Peyer's patch (tissue), 4 donors: Measurements from ENCODE around the gene SHE.

Source experiments
- POLR2A ChIP-seq, 2 donors: fragments of 450-650 bp; IDR thresholded peaks; one replicate each; pipeline ENCODE4 v1.5.1; 2017; ENCODE audit warnings: antibody characterized with exemption in 2 of 2, mild to moderate bottlenecking in 2 of 2, moderate library complexity in 2 of 2
- TF ChIP-seq, protein P1 (sequence below), 6 experiments: fragments of 450-650 bp in 4 of 6; fragments of 200-600 bp in 2 of 6; sonication (generic) in 1 of 6; IDR thresholded peaks; one replicate each; pipeline ENCODE4 v1.5.1; 2017 to 2019; ENCODE audit warnings: antibody characterized with exemption in 6 of 6, mild to moderate bottlenecking in 3 of 6, moderate library complexity in 1 of 6

DNA sequence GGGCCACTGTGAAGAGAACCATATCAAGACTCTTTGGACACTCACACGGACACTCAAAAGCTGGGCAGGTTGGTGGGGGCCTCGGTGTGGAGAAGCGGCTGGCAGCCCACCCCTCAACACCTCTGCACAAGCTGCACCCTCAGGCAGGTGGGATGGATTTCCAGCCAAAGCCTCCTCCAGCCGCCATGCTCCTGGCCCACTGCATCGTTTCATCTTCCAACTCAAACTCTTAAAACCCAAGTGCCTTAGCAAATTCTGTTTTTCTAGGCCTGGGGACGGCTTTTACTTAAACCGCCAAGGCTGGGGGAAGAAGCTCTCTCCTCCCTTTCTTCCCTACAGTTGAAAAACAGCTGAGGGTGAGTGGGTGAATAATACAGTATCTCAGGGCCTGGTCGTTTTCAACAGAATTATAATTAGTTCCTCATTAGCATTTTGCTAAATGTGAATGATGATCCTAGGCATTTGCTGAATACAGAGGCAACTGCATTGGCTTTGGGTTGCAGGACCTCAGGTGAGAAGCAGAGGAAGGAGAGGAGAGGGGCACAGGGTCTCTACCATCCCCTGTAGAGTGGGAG is 36.5 kb downstream of the SHE start:
- TF ChIP-seq, protein P1, sequence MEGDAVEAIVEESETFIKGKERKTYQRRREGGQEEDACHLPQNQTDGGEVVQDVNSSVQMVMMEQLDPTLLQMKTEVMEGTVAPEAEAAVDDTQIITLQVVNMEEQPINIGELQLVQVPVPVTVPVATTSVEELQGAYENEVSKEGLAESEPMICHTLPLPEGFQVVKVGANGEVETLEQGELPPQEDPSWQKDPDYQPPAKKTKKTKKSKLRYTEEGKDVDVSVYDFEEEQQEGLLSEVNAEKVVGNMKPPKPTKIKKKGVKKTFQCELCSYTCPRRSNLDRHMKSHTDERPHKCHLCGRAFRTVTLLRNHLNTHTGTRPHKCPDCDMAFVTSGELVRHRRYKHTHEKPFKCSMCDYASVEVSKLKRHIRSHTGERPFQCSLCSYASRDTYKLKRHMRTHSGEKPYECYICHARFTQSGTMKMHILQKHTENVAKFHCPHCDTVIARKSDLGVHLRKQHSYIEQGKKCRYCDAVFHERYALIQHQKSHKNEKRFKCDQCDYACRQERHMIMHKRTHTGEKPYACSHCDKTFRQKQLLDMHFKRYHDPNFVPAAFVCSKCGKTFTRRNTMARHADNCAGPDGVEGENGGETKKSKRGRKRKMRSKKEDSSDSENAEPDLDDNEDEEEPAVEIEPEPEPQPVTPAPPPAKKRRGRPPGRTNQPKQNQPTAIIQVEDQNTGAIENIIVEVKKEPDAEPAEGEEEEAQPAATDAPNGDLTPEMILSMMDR (IDR thresholded peaks at IDR 0.05) = no peak
- TF ChIP-seq POLR2A (IDR thresholded peaks at IDR 0.05) = no peak
